Measurements from ENCODE around the gene ICA1L.
"Not testable (repeated sequence)": the region's sequence is repeated elsewhere in the genome, so short reads cannot be mapped to it uniquely, and the experiment has no call there.

The ICA1L gene

GRCh38 chr2:202847693-202848524 is 23.7 kb downstream of the ICA1L start:
- DNase-seq (ENCODE audit: low spot score), result no peak

GRCh38 chr2:202844656-202845055 is 26.9 kb downstream of the ICA1L start:
- DNase-seq (ENCODE audit: low spot score), result no peak

GRCh38 chr2:202842690-202843089 is 28.9 kb downstream of the ICA1L start:
- DNase-seq (ENCODE audit: low spot score), result no peak

GRCh38 chr2:202841090-202841867 is 30.3 kb downstream of the ICA1L start:
- no peak for DNase-seq (ENCODE audit: low spot score)

- no peak for DNase-seq (ENCODE audit: low spot score)
These were observed 40.0 kb downstream of the ICA1L start for GRCh38 chr2:202831242-202832220.

GRCh38 chr2:202824901-202825300 is 46.7 kb downstream of the ICA1L start:
- DNase-seq (ENCODE audit: low spot score), result no peak

GRCh38 chr2:202822411-202822810 is 49.2 kb downstream of the ICA1L start:
- no peak for DNase-seq (ENCODE audit: low spot score)

- DNase-seq (ENCODE audit: low spot score), result no peak
These were observed 50.1 kb downstream of the ICA1L start for GRCh38 chr2:202821206-202822160.

- DNase-seq (ENCODE audit: low spot score), result no peak
These were observed 53.2 kb downstream of the ICA1L start for GRCh38 chr2:202818321-202818720.

GRCh38 chr2:202817771-202818170 is 53.8 kb downstream of the ICA1L start:
- no peak for DNase-seq (ENCODE audit: low spot score)

- peak; percentile 12 for DNase-seq (ENCODE audit: low spot score)
These were observed 55.8 kb downstream of the ICA1L start for GRCh38 chr2:202815548-202816360.

GRCh38 chr2:202814226-202814625 is 57.3 kb downstream of the ICA1L start:
- DNase-seq (ENCODE audit: low spot score), result no peak

- no peak for DNase-seq (ENCODE audit: low spot score)
These were observed 58.2 kb downstream of the ICA1L start for GRCh38 chr2:202813387-202813786.

GRCh38 chr2:202808754-202809153 is 62.8 kb downstream of the ICA1L start:
- no peak for DNase-seq (ENCODE audit: low spot score)

- DNase-seq (ENCODE audit: low spot score), result peak; percentile 58
These were observed 64.0 kb downstream of the ICA1L start for GRCh38 chr2:202807431-202808138.

- not testable (repeated sequence) for DNase-seq (ENCODE audit: low spot score)
These were observed 65.7 kb downstream of the ICA1L start for GRCh38 chr2:202805911-202806310.

- DNase-seq (ENCODE audit: low spot score), result no peak
These were observed 73.6 kb downstream of the ICA1L start for GRCh38 chr2:202797944-202798343.

- no peak for DNase-seq (ENCODE audit: low spot score)
These were observed 80.9 kb downstream of the ICA1L start for GRCh38 chr2:202790676-202791075.

- DNase-seq (ENCODE audit: low spot score), result no peak
These were observed 84.7 kb downstream of the ICA1L start for GRCh38 chr2:202786842-202787241.
